CD8-positive, alpha-beta memory T cell (primary cell): ENCODE data around the gene DIS3L. TPM values are rescaled to one million over a fixed set of nuclear protein-coding genes. Genes with fewer than 3 reads are reported as not detected.
"Not testable (repeated sequence)": the region's sequence is repeated elsewhere in the genome, so short reads cannot be mapped to it uniquely, and the experiment has no call there.

ENCODE experiments used
- CTCF ChIA-PET: fragments of 350-600 bp; sonication (Branson Sonifier 250); formaldehyde crosslinking; loops from one replicate; lab custom pipeline; 2021; ENCODE audit warnings: antibody characterized with exemption; lab: Charles Lee
- POLR2A ChIA-PET: fragments of 350-600 bp; sonication (Branson Sonifier 250); formaldehyde crosslinking; loops from one replicate; lab custom pipeline; 2021; ENCODE audit warnings: antibody characterized with exemption; lab: Charles Lee
- DNase-seq, 5 donors: peaks; one replicate each; pipeline versions ENCODE4 v3.0.0 to v3.0.0-alpha.2; 2020 to 2022; ENCODE audit warnings: mixed read lengths in 1 of 5
- H3K27ac ChIP-seq: one replicate; pipeline ENCODE4 v1.7.0; 2013; ENCODE audit warnings: low read depth, mild to moderate bottlenecking, low read length, moderate library complexity
- H3K27me3 ChIP-seq: 2 replicates; pipeline ENCODE4 v1.7.0; 2013; ENCODE audit warnings: low read length, mild to moderate bottlenecking; ENCODE audit not compliant: insufficient read depth, poor library complexity, severe bottlenecking
- H3K36me3 ChIP-seq: 2 replicates; pipeline ENCODE4 v1.7.0; 2013; ENCODE audit warnings: mild to moderate bottlenecking, low read length, moderate library complexity; ENCODE audit not compliant: insufficient read depth
- H3K4me1 ChIP-seq: 2 replicates; pipeline ENCODE4 v1.7.0; 2013; ENCODE audit warnings: mild to moderate bottlenecking, low read length, moderate library complexity; ENCODE audit not compliant: insufficient read depth
- H3K4me3 ChIP-seq: 2 replicates; pipeline ENCODE4 v1.7.0; 2013; ENCODE audit warnings: mild to moderate bottlenecking, low read length
- H3K9me3 ChIP-seq: 2 replicates; pipeline ENCODE4 v1.7.0; 2013; ENCODE audit warnings: mild to moderate bottlenecking, low read length
- H3K27ac Mint-ChIP-seq, 8 donors: one replicate each; pipeline ENCODE4 v1.8.0; 2020 to 2021; ENCODE audit warnings: mixed read lengths in 8 of 8, mild to moderate bottlenecking in 6 of 8, inconsistent platforms in 3 of 8, moderate library complexity in 3 of 8
- H3K27me3 Mint-ChIP-seq, 2 donors: one replicate each; pipeline ENCODE4 v1.8.0; 2020 to 2021; ENCODE audit warnings: mixed read lengths in 2 of 2, mild to moderate bottlenecking in 1 of 2, moderate library complexity in 1 of 2
- H3K36me3 Mint-ChIP-seq, 3 donors: one replicate each; pipeline ENCODE4 v1.8.0; 2020 to 2021; ENCODE audit warnings: mixed read lengths in 3 of 3, inconsistent platforms in 1 of 3, mild to moderate bottlenecking in 1 of 3
- H3K4me1 Mint-ChIP-seq, 3 donors: one replicate each; pipeline ENCODE4 v1.8.0; 2020 to 2021; ENCODE audit warnings: mixed read lengths in 3 of 3, inconsistent platforms in 1 of 3, mild to moderate bottlenecking in 1 of 3
- H3K4me3 Mint-ChIP-seq, 7 donors: one replicate each; pipeline ENCODE4 v1.8.0; 2020 to 2021; ENCODE audit warnings: mixed read lengths in 7 of 7, mild to moderate bottlenecking in 6 of 7, moderate library complexity in 4 of 7, inconsistent platforms in 2 of 7
- H3K9me3 Mint-ChIP-seq, 5 donors: one replicate each; pipeline ENCODE4 v1.8.0; 2020 to 2022; ENCODE audit warnings: mixed read lengths in 5 of 5, mild to moderate bottlenecking in 3 of 5, moderate library complexity in 2 of 5, inconsistent platforms in 1 of 5
- polyA plus RNA-seq: library from polyadenylated mRNA; unstranded; fragments of 300-500 nt; fragmentation: Illumina TruSeq; gene quantifications from one replicate; pipeline ENCODE4 v1.2.3, GENCODE V29; 2021
- total RNA-seq, 2 experiments: library from RNA; stranded (reverse); gene quantifications; one replicate each; pipeline ENCODE4 v1.2.3, GENCODE V29; 2021

The DIS3L gene
- total and polyA plus RNA-seq, 3 experiments from 2014 or later, result 24.7 to 42.7 (median 26.5) TPM

DNA sequence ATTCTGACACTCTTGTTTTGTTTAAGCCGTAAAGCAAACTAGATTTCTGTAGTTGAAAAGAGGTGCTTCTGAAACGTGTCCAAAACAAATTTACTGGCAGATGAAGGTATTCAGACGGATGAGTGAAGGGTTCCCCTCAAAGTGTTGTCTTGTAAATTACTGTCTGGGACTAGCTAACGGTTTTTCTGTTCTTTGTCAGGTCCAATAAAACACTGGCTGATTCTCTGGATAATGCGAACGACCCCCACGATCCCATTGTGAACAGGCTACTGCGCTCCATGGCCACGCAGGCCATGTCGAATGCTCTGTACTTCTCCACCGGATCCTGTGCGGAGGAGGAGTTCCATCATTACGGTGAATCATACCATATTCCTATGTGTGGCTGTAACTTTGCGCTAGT is 35.4 kb downstream of the DIS3L start:
- peaks cover 10 to 77% (median 25%) of the 10 kb centered on the region in 3 donors for H3K36me3 Mint-ChIP-seq
- no peaks in the 10 kb centered on the region for H3K27me3 Mint-ChIP-seq
- H3K4me3 ChIP-seq, result no peak overlapping the region
- peaks cover 24% of the 10 kb centered on the region for H3K36me3 ChIP-seq
- CTCF ChIA-PET, result no interaction called here
- POLR2A ChIA-PET, result no interaction called here
- H3K27ac ChIP-seq, result no peak overlapping the region
- no peak overlapping the region for H3K4me3 Mint-ChIP-seq
- H3K4me1 Mint-ChIP-seq, result no peaks in the 10 kb centered on the region
- no peak for DNase-seq
- no peaks in the 10 kb centered on the region for H3K4me1 ChIP-seq
- H3K9me3 Mint-ChIP-seq, result no peaks in the 10 kb centered on the region
- H3K27ac Mint-ChIP-seq, result peak overlapping the region in 1 of 8 donors; percentile 80
- no peaks in the 10 kb centered on the region for H3K27me3 ChIP-seq
- no peaks in the 10 kb centered on the region for H3K9me3 ChIP-seq

GRCh38 chr15:66348530-66348929 is 55.2 kb downstream of the DIS3L start:
- not testable (repeated sequence) for H3K27me3 Mint-ChIP-seq, DNase-seq
- CTCF ChIA-PET, result interaction anchor here (1.6 kb wide), 1 partner anchor 150 kb away, joined by 4 read pairs; no protein-coding TSS in a partner anchor

DNA sequence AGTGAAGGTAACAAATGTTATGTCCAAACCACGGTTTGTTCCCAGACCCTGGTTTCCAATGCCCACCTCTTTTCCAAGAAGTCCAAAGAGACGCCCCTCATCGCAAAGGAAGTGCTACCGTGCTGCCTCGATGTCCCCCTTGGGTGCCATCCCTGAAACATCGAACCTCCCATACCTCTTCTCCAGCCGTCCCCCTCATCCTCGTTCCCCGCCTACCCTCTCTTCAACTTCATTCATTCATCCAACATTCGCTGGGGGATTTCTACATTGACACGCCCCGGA is 62.6 kb downstream of the DIS3L start:
- DNase-seq, result no peak
- peak overlapping the region; percentile 55 to 99 (median 96) for H3K27ac Mint-ChIP-seq
- no peaks in the 10 kb centered on the region for H3K9me3 Mint-ChIP-seq
- peak overlapping the region; percentile 78 for H3K27ac ChIP-seq
- peaks cover 0 to 20% (median 2%) of the 10 kb centered on the region in 3 donors for H3K36me3 Mint-ChIP-seq
- peak overlapping the region; percentile 89 to 99 (median 95) for H3K4me3 Mint-ChIP-seq
- H3K4me1 Mint-ChIP-seq, result peaks cover 14 to 23% (median 22%) of the 10 kb centered on the region in 3 donors
- ChIA-PET POLR2A (interaction anchor here (0.7 to 1.9 kb wide), 3 partner anchors 31 to 60 kb away, joined by 3 to 9 read pairs (median 4); partner anchors contain the start of gene MAP2K1), CTCF (interaction anchor here (0.8 to 3.4 kb wide), 3 partner anchors 32 to 142 kb away, joined by 3 to 17 read pairs (median 5); partner anchors contain the start of gene SNAPC5)
- H3K27me3 ChIP-seq, result no peaks in the 10 kb centered on the region
- H3K36me3 ChIP-seq, result no peaks in the 10 kb centered on the region
- peaks cover 15% of the 10 kb centered on the region for H3K4me1 ChIP-seq
- no peaks in the 10 kb centered on the region for H3K9me3 ChIP-seq
- H3K4me3 ChIP-seq, result peak overlapping the region; percentile 92
- no peaks in the 10 kb centered on the region for H3K27me3 Mint-ChIP-seq

More at GRCh38 chr15:66348530-66348929, 55.2 kb downstream of the DIS3L start:
- H3K27ac ChIP-seq, H3K4me3 Mint-ChIP-seq, H3K4me1 ChIP-seq, H3K27me3 ChIP-seq, H3K9me3 Mint-ChIP-seq, H3K4me1 Mint-ChIP-seq, H3K36me3 ChIP-seq, POLR2A ChIA-PET, H3K4me3 ChIP-seq, H3K27ac Mint-ChIP-seq, H3K9me3 ChIP-seq: not testable (repeated sequence)
- H3K36me3 Mint-ChIP-seq, result peaks cover 0 to 40% (median 9%) of the 10 kb centered on the region in 3 donors

DNA sequence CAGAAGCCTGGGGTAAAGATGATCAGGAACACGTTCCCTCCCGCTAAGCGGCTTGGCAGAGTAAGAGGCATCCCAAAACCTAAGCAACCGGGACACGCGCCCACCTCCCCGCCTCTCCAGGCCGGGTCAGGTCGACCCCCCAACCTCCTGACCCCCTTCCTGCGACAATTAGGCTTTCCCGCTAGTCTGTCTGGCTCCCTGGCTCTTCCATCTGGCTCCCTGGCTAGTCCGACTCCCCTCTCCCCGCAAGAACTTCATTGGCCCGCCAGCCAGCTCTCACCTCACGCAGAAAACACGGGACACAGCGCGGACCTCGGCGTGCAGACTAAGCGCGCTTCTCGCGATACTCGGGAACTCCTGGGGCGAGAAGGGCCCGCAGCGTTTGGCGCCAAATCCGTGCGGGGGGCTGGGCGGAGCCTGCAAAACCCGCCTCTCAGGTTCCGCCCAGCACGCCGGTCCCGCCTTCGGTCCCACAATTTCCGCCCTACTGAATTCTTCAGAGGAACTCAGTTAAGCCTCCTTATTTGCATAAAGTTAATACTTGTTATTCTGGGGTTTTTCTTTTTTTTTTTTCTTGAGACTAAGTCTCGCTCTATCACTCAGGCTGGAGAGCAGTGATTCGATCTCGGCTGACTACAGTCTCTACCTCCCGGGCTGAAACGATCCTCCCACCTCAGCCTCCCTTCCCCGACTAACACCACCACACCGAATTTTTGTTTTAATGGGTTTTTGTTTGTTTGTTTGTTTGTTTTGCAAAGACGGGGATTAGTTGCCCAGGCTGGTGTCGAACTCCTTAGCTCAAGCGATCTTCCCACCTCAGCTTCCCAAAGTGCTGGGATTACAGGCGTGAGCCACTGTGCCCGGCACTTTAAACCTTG is 63.2 kb downstream of the DIS3L start, which contains the start of gene TIPIN:
Gene TIPIN, minus strand, starts transcription at position 327 of the 878 bp plus-strand sequence. CDS start 3,738 bp downstream, outside the sequence.
- H3K4me1 ChIP-seq, result peaks cover 15% of the 10 kb centered on the region
- H3K36me3 ChIP-seq, result no peaks in the 10 kb centered on the region
- peak; percentile 94 to 97 (median 96) for DNase-seq
- Mint-ChIP-seq H3K9me3 (no peaks in the 10 kb centered on the region), H3K27me3 (no peaks in the 10 kb centered on the region), H3K4me3 (peak within 1 kb of the TSS; percentile 89 to 99 (median 95)), H3K4me1 (peaks cover 14 to 23% (median 22%) of the 10 kb centered on the region in 3 donors), H3K36me3 (peaks cover 0 to 17% (median 2%) of the 10 kb centered on the region in 3 donors), H3K27ac (peak within 1 kb of the TSS; percentile 55 to 99 (median 96))
- ChIA-PET POLR2A (interaction anchor here (0.7 to 1.9 kb wide), 3 partner anchors 30 to 61 kb away, joined by 3 to 9 read pairs (median 4); partner anchors contain the start of gene MAP2K1), CTCF (interaction anchor here (0.8 to 3.4 kb wide), 4 partner anchors 30 to 142 kb away, joined by 3 to 17 read pairs (median 4); partner anchors contain the start of genes MAP2K1 and SNAPC5)
- H3K4me3 ChIP-seq, result peak within 1 kb of the TSS; percentile 92
- peak within 1 kb of the TSS; percentile 78 for H3K27ac ChIP-seq
- no peaks in the 10 kb centered on the region for H3K9me3 ChIP-seq
- no peaks in the 10 kb centered on the region for H3K27me3 ChIP-seq

- ChIA-PET POLR2A (no interaction called here), CTCF (no interaction called here)
- H3K27ac ChIP-seq, result no peak overlapping the region
- no peaks in the 10 kb centered on the region for H3K27me3 ChIP-seq
- peaks cover 14 to 22% (median 18%) of the 10 kb centered on the region in 3 donors for H3K4me1 Mint-ChIP-seq
- no peaks in the 10 kb centered on the region for H3K9me3 Mint-ChIP-seq
- no peaks in the 10 kb centered on the region for H3K36me3 ChIP-seq
- H3K27me3 Mint-ChIP-seq, result no peaks in the 10 kb centered on the region
- no peak overlapping the region for H3K27ac Mint-ChIP-seq
- H3K36me3 Mint-ChIP-seq, result peaks cover 0 to 9% (median 0%) of the 10 kb centered on the region in 3 donors
- no peak overlapping the region for H3K4me3 Mint-ChIP-seq
- H3K4me1 ChIP-seq, result peaks cover 15% of the 10 kb centered on the region
- no peak overlapping the region for H3K4me3 ChIP-seq
- DNase-seq, result no peak
- no peaks in the 10 kb centered on the region for H3K9me3 ChIP-seq
Observed at GRCh38 chr15:66359740-66360139, 66.4 kb downstream of the DIS3L start.

GRCh38 chr15:66361745-66362460 is 68.5 kb downstream of the DIS3L start:
- H3K9me3 ChIP-seq, H3K36me3 ChIP-seq, H3K36me3 Mint-ChIP-seq, H3K9me3 Mint-ChIP-seq, DNase-seq, H3K27me3 Mint-ChIP-seq, H3K4me1 Mint-ChIP-seq, H3K4me1 ChIP-seq, H3K27me3 ChIP-seq, H3K27ac ChIP-seq, H3K4me3 ChIP-seq, H3K4me3 Mint-ChIP-seq, POLR2A ChIA-PET: not testable (repeated sequence)
- H3K27ac Mint-ChIP-seq, result peak overlapping the region in 1 of 8 donors; percentile 46
- CTCF ChIA-PET, result interaction anchor here (1.9 kb wide), 1 partner anchor 24 kb away, joined by 4 read pairs; the partner anchor contains the start of gene MAP2K1

- no peak for DNase-seq
- H3K4me3 Mint-ChIP-seq, result no peak overlapping the region
- Histone ChIP-seq H3K27ac (no peak overlapping the region), H3K4me3 (no peak overlapping the region), H3K36me3 (no peaks in the 10 kb centered on the region), H3K4me1 (no peaks in the 10 kb centered on the region), H3K27me3 (no peaks in the 10 kb centered on the region), H3K9me3 (no peaks in the 10 kb centered on the region)
- no peaks in the 10 kb centered on the region for H3K27me3 Mint-ChIP-seq
- no peak overlapping the region for H3K27ac Mint-ChIP-seq
- no peaks in the 10 kb centered on the region for H3K4me1 Mint-ChIP-seq
- no peaks in the 10 kb centered on the region for H3K36me3 Mint-ChIP-seq
- no peaks in the 10 kb centered on the region for H3K9me3 Mint-ChIP-seq
- POLR2A ChIA-PET, result no interaction called here
- CTCF ChIA-PET, result interaction anchor here (1.9 kb wide), 1 partner anchor 24 kb away, joined by 4 read pairs; the partner anchor contains the start of gene MAP2K1
Observed at GRCh38 chr15:66362776-66363175, 69.4 kb downstream of the DIS3L start.
